Suprapubic skin (tissue), 4 donors: ENCODE data around the gene MGAT4C.

Source experiments
- EP300 ChIP-seq: sonication (generic); formaldehyde crosslinking; IDR thresholded peaks from one replicate; pipeline ENCODE4 v1.6.1; 2017; ENCODE audit warnings: antibody characterized with exemption
- POLR2A ChIP-seq, 2 donors: fragments of 450-650 bp; IDR thresholded peaks; one replicate each; pipeline ENCODE4 v1.6.1; 2017; ENCODE audit warnings: antibody characterized with exemption in 2 of 2, mild to moderate bottlenecking in 2 of 2, moderate library complexity in 2 of 2
- POLR2AphosphoS5 ChIP-seq, 3 donors: sonication (generic); formaldehyde crosslinking; IDR thresholded peaks; one replicate each; pipeline ENCODE4 v1.6.1; 2017; ENCODE audit warnings: antibody characterized with exemption in 3 of 3
- TF ChIP-seq, protein P1 (sequence below), 2 donors: fragments of 200-600 bp in 1 of 2; fragments of 450-650 bp in 1 of 2; sonication (generic) in 1 of 2; IDR thresholded peaks; one replicate each; pipeline ENCODE4 v1.5.1; 2016 to 2019; ENCODE audit warnings: antibody characterized with exemption in 2 of 2, mild to moderate bottlenecking in 1 of 2, moderate library complexity in 1 of 2

DNA sequence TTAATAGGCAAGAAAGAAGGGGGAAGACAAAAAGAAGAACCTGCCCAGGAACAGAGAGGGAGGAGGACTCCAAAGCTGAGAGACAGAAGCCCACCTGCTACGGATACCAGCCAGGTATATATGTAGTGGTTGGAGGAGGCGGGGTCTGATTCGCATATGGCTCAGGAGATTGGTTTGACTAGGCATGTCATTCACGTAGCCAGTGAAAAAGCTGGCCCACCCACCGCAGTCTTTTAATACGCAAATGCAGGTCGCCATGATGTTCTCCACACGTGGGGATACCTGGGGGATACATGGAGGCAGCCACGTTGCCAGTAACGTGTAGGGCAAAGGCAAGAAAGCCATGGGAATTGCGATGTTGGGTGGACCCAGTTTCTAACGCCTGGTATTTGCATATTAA, 308.9 kb downstream of the MGAT4C start:
- TF ChIP-seq, protein P1, sequence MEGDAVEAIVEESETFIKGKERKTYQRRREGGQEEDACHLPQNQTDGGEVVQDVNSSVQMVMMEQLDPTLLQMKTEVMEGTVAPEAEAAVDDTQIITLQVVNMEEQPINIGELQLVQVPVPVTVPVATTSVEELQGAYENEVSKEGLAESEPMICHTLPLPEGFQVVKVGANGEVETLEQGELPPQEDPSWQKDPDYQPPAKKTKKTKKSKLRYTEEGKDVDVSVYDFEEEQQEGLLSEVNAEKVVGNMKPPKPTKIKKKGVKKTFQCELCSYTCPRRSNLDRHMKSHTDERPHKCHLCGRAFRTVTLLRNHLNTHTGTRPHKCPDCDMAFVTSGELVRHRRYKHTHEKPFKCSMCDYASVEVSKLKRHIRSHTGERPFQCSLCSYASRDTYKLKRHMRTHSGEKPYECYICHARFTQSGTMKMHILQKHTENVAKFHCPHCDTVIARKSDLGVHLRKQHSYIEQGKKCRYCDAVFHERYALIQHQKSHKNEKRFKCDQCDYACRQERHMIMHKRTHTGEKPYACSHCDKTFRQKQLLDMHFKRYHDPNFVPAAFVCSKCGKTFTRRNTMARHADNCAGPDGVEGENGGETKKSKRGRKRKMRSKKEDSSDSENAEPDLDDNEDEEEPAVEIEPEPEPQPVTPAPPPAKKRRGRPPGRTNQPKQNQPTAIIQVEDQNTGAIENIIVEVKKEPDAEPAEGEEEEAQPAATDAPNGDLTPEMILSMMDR (IDR thresholded peaks at IDR 0.05) = no peak
- TF ChIP-seq POLR2A (IDR thresholded peaks at IDR 0.05) = no peak
- TF ChIP-seq EP300 = no peak
- TF ChIP-seq POLR2AphosphoS5 (IDR thresholded peaks at IDR 0.05) = no peak
